NCI-H69 (cell line): ENCODE measurements around the gene MARCHF4.

ENCODE experiments used
- DNase-seq: peaks from one replicate; lab custom pipeline; 2025; lab: John Stamatoyannopoulos, UW

MARCHF4 gene

GRCh38 chr2:216349366-216349765 is 22.9 kb downstream of the MARCHF4 start:
- peak; percentile 45 for DNase-seq

GRCh38 chr2:216348756-216349308 is 23.5 kb downstream of the MARCHF4 start:
- DNase-seq: no peak

- no peak for DNase-seq
Observed at GRCh38 chr2:216346781-216347180, 25.5 kb downstream of the MARCHF4 start.

- no peak for DNase-seq
Observed at GRCh38 chr2:216345846-216346245, 26.4 kb downstream of the MARCHF4 start.

GRCh38 chr2:216344950-216345300 is 27.4 kb downstream of the MARCHF4 start:
- no peak for DNase-seq

- DNase-seq: no peak
Observed at GRCh38 chr2:216344206-216344949, 27.9 kb downstream of the MARCHF4 start.

GRCh38 chr2:216343221-216343980 is 28.9 kb downstream of the MARCHF4 start:
- no peak for DNase-seq

GRCh38 chr2:216341121-216341520 is 31.2 kb downstream of the MARCHF4 start:
- DNase-seq: peak; percentile 88

- peak; percentile 85 for DNase-seq
Observed at GRCh38 chr2:216340280-216340631, 32.0 kb downstream of the MARCHF4 start.

GRCh38 chr2:216339456-216340279 is 32.6 kb downstream of the MARCHF4 start:
- peak; percentile 100 for DNase-seq

- no peak for DNase-seq
Observed at GRCh38 chr2:216335252-216335651, 37.0 kb downstream of the MARCHF4 start.

GRCh38 chr2:216328347-216328746 is 43.9 kb downstream of the MARCHF4 start:
- DNase-seq: no peak

- no peak for DNase-seq
Observed at GRCh38 chr2:216327447-216327935, 44.8 kb downstream of the MARCHF4 start.
